GM23248 (cell line): ENCODE results near the gene FYB1. TPM values are rescaled to one million over a fixed set of nuclear protein-coding genes. Genes with fewer than 3 reads are reported as not detected.

Experiments used
- DNase-seq: peaks from one replicate; pipeline ENCODE4 v3.0.0-alpha.2; 2015
- H2AFZ ChIP-seq: fragments of 200-600 bp; sonication (generic); 2 replicates; pipeline ENCODE4 v1.6.1; 2016; ENCODE audit warnings: antibody characterized with exemption
- H3F3A ChIP-seq: fragments of 200-600 bp; sonication (generic); 2 replicates; pipeline ENCODE4 v1.6.1; 2016; ENCODE audit warnings: mild to moderate bottlenecking, antibody characterized with exemption, mixed run types; ENCODE audit not compliant: insufficient read depth
- H3K27ac ChIP-seq: fragments of 200-600 bp; sonication (generic); 2 replicates; pipeline ENCODE4 v1.5.1; 2016; ENCODE audit warnings: mild to moderate bottlenecking
- H3K27me3 ChIP-seq: fragments of 200-600 bp; sonication (generic); replicated peaks from 2 replicates; pipeline ENCODE4 v1.6.1; 2016; ENCODE audit warnings: mild to moderate bottlenecking; ENCODE audit not compliant: insufficient read depth
- H3K36me3 ChIP-seq: fragments of 200-600 bp; sonication (generic); 2 replicates; pipeline ENCODE4 v1.6.1; 2016; ENCODE audit warnings: low read depth, mild to moderate bottlenecking
- H3K4me1 ChIP-seq: fragments of 200-600 bp; sonication (generic); 2 replicates; pipeline ENCODE4 v1.6.1; 2016; ENCODE audit warnings: mild to moderate bottlenecking; ENCODE audit not compliant: insufficient read depth
- H3K4me2 ChIP-seq: fragments of 200-600 bp; sonication (generic); one replicate; pipeline ENCODE4 v1.6.1; 2016; ENCODE audit warnings: mild to moderate bottlenecking; ENCODE audit not compliant: unreplicated experiment
- H3K4me3 ChIP-seq: fragments of 200-600 bp; sonication (generic); 2 replicates; pipeline ENCODE4 v1.5.1; 2016; ENCODE audit warnings: mild to moderate bottlenecking
- H3K79me2 ChIP-seq: fragments of 200-600 bp; sonication (generic); 2 replicates; pipeline ENCODE4 v1.6.1; 2016; ENCODE audit warnings: mild to moderate bottlenecking; ENCODE audit not compliant: insufficient read depth
- H3K9ac ChIP-seq: fragments of 200-600 bp; sonication (generic); 2 replicates; pipeline ENCODE4 v1.6.1; 2016; ENCODE audit warnings: mild to moderate bottlenecking
- H3K9me2 ChIP-seq: fragments of 200-600 bp; sonication (generic); 2 replicates; pipeline ENCODE4 v1.6.1; 2016; ENCODE audit warnings: mixed run types, mild to moderate bottlenecking, moderate library complexity; ENCODE audit not compliant: insufficient read depth
- H3K9me3 ChIP-seq: fragments of 200-600 bp; sonication (generic); one replicate; pipeline ENCODE4 v1.6.1; 2017; ENCODE audit warnings: low read depth
- H4K20me1 ChIP-seq: fragments of 200-600 bp; sonication (generic); 2 replicates; pipeline ENCODE4 v1.6.0; 2016; ENCODE audit not compliant: insufficient read depth
- EZH2 ChIP-seq: fragments of 200-600 bp; sonication (generic); IDR thresholded peaks from 2 replicates; pipeline ENCODE4 v1.6.1; 2018; ENCODE audit warnings: antibody characterized with exemption, mild to moderate bottlenecking; ENCODE audit not compliant: insufficient read depth, poor library complexity, severe bottlenecking
- EZH2phosphoT487 ChIP-seq: fragments of 200-600 bp; sonication (generic); IDR thresholded peaks from 2 replicates; pipeline ENCODE4 v1.6.1; 2018; ENCODE audit warnings: antibody characterized with exemption, moderate library complexity, mild to moderate bottlenecking, low read depth; ENCODE audit not compliant: insufficient read depth
- WGBS, 2 experiments: methylation state at CpG; one replicate each; pipeline ENCODE4 v1.1.6; 2015 to 2017; ENCODE audit warnings: low lambda C conversion rate in 2 of 2, low coverage in 1 of 2; ENCODE audit errors: missing lambda C conversion rate in 2 of 2; 5-methylcytosine and 5-hydroxymethylcytosine counted together
- in situ Hi-C: fragments of 300-500 bp; cut with MboI; formaldehyde crosslinking; loops from 2 replicates; pipeline ENCODE4 v1.15.0; 2020
- polyA plus RNA-seq: library from polyadenylated mRNA; unstranded; fragments of >200 nt; fragmentation: Nextera tagmentation; extraction: Ambion mirVana; gene quantifications from 2 replicates; pipeline ENCODE4 v1.2.1, GENCODE V29; 2016
- total RNA-seq: library from RNA; depleted of rRNA; stranded (reverse); fragments of >200 nt; shearing (Covaris generic); gene quantifications from 2 replicates; pipeline ENCODE4 v1.2.3, GENCODE V29; 2014

FYB1 gene
- total and polyA plus RNA-seq, 2 experiments from 2014 or later, result 0.11 TPM; not detected in 1

GRCh38 chr5:39176759-39177630 is 42.4 kb downstream of the FYB1 start:
- H2AFZ ChIP-seq, result peak overlapping the region; percentile 10; the same call in 1 of the 2 replicates
- peaks cover 10% of the 10 kb centered on the region; the same call in 1 of the 2 replicates for H3F3A ChIP-seq
- no peak overlapping the region for H3K9ac ChIP-seq
- H4K20me1 ChIP-seq, result no peaks in the 10 kb centered on the region
- no peak for DNase-seq
- TF ChIP-seq EZH2, result no peak
- TF ChIP-seq EZH2phosphoT487, result no peak
- WGBS, 2 experiments, result 94 to 99% methylated on average over 3 of the region's 3 CpGs
- H3K27ac ChIP-seq, result no peak overlapping the region
- H3K36me3 ChIP-seq, result no peaks in the 10 kb centered on the region
- no peaks in the 10 kb centered on the region for H3K9me2 ChIP-seq
- peaks cover 16% of the 10 kb centered on the region; the same call in 1 of the 2 replicates for H3K4me1 ChIP-seq
- no peak overlapping the region for H3K4me3 ChIP-seq
- no peaks in the 10 kb centered on the region for H3K9me3 ChIP-seq
- H3K79me2 ChIP-seq, result no peaks in the 10 kb centered on the region
- in situ Hi-C loops, result no loop called here
- H3K27me3 ChIP-seq, result no peaks in the 10 kb centered on the region
- no peak overlapping the region for H3K4me2 ChIP-seq

- 84% methylated on average over 5 of the region's 5 CpGs for WGBS, 2 experiments
Observed at GRCh38 chr5:39175273-39175955, 43.9 kb downstream of the FYB1 start.

GRCh38 chr5:39173069-39173468 is 46.3 kb downstream of the FYB1 start:
- H3K9ac ChIP-seq, result no peak overlapping the region
- no peak overlapping the region for H3K27ac ChIP-seq
- H2AFZ ChIP-seq, result no peak overlapping the region
- no peak overlapping the region for H3K4me2 ChIP-seq
- in situ Hi-C loops, result no loop called here
- no peak for DNase-seq
- no peaks in the 10 kb centered on the region for H4K20me1 ChIP-seq
- H3K9me3 ChIP-seq, result no peaks in the 10 kb centered on the region
- WGBS, 2 experiments, result 57 to 78% methylated on average over 3 of the region's 3 CpGs
- no peak for TF ChIP-seq EZH2phosphoT487
- no peaks in the 10 kb centered on the region for H3K36me3 ChIP-seq
- H3K79me2 ChIP-seq, result no peaks in the 10 kb centered on the region
- peaks cover 31% of the 10 kb centered on the region for H3F3A ChIP-seq
- no peak overlapping the region for H3K4me3 ChIP-seq
- H3K27me3 ChIP-seq, result no peaks in the 10 kb centered on the region
- no peaks in the 10 kb centered on the region for H3K9me2 ChIP-seq
- H3K4me1 ChIP-seq, result peaks cover 40% of the 10 kb centered on the region

More at GRCh38 chr5:39175273-39175955, 43.9 kb downstream of the FYB1 start:
- H3K27ac ChIP-seq, result no peak overlapping the region
- no peak overlapping the region for H2AFZ ChIP-seq
- no peak overlapping the region for H3K4me2 ChIP-seq
- H3K4me3 ChIP-seq, result no peak overlapping the region
- peaks cover 23% of the 10 kb centered on the region for H3K4me1 ChIP-seq
- peaks cover 13% of the 10 kb centered on the region; the same call in 1 of the 2 replicates for H3F3A ChIP-seq
- H3K9me2 ChIP-seq, result no peaks in the 10 kb centered on the region
- no peak for DNase-seq
- no peaks in the 10 kb centered on the region for H3K36me3 ChIP-seq
- H3K27me3 ChIP-seq, result no peaks in the 10 kb centered on the region
- TF ChIP-seq EZH2, result no peak
- TF ChIP-seq EZH2phosphoT487, result no peak
- no peak overlapping the region for H3K9ac ChIP-seq
- H4K20me1 ChIP-seq, result no peaks in the 10 kb centered on the region
- H3K9me3 ChIP-seq, result no peaks in the 10 kb centered on the region
- no peaks in the 10 kb centered on the region for H3K79me2 ChIP-seq
- in situ Hi-C loops, result no loop called here

- Histone ChIP-seq H3K27ac (no peak overlapping the region), H3K27me3 (no peaks in the 10 kb centered on the region), H3K9me2 (no peaks in the 10 kb centered on the region), H3K4me3 (no peak overlapping the region), H3F3A (peaks cover 32% of the 10 kb centered on the region), H3K9me3 (no peaks in the 10 kb centered on the region), H3K36me3 (no peaks in the 10 kb centered on the region), H3K4me2 (no peak overlapping the region), H3K4me1 (peaks cover 41% of the 10 kb centered on the region), H3K9ac (no peak overlapping the region), H3K79me2 (no peaks in the 10 kb centered on the region), H2AFZ (no peak overlapping the region), H4K20me1 (no peaks in the 10 kb centered on the region)
- in situ Hi-C loops, result no loop called here
- no peak for DNase-seq
- 91 to 97% methylated on average over 2 of the region's 2 CpGs for WGBS, 2 experiments
- TF ChIP-seq EZH2phosphoT487 (no peak), EZH2 (no peak)
Observed at GRCh38 chr5:39172593-39172992, 46.8 kb downstream of the FYB1 start.
